OCI-LY7 (cell line): ENCODE data around the gene ENAM. TPM values are rescaled to one million over a fixed set of nuclear protein-coding genes. Genes with fewer than 3 reads are reported as not detected.
A peak's percentile ranks its signal among the peaks of the same experiment; 100 is the strongest.

Source experiments
- BruUV-seq: library from RNA; stranded (reverse); fragments of 400-500 nt; replicated peaks from 2 replicates; lab custom pipeline; 2021; lab: Mats Ljungman, UMichigan
- CTCF ChIA-PET: fragments of 300-600 bp; sonication (Branson Sonifier 250); formaldehyde crosslinking; loops from one replicate; lab custom pipeline; 2022; ENCODE audit warnings: antibody characterized with exemption; ENCODE audit not compliant: unreplicated experiment; lab: Charles Lee
- POLR2A ChIA-PET: fragments of 300-600 bp; sonication (Branson Sonifier 250); formaldehyde crosslinking; loops from one replicate; lab custom pipeline; 2022; ENCODE audit warnings: antibody characterized with exemption; lab: Charles Lee
- DNase-seq: peaks from one replicate; pipeline ENCODE4 v3.0.0-alpha.2; 2015; ENCODE audit warnings: low spot score
- H2AFZ ChIP-seq: fragments of 200-600 bp; sonication (generic), shearing (Covaris generic); 2 replicates; pipeline ENCODE4 v1.6.1; 2014; ENCODE audit warnings: mild to moderate bottlenecking, antibody characterized with exemption, low read length, moderate library complexity
- H3K27ac ChIP-seq: fragments of 200-600 bp; sonication (generic); 2 replicates; pipeline ENCODE4 v1.5.1; 2014; ENCODE audit warnings: mixed run types, low read depth, mild to moderate bottlenecking, moderate library complexity, low read length, inconsistent platforms; ENCODE audit not compliant: poor library complexity, severe bottlenecking
- H3K36me3 ChIP-seq: fragments of 200-600 bp; sonication (generic); 2 replicates; pipeline ENCODE4 v1.6.1; 2014; ENCODE audit warnings: mild to moderate bottlenecking, antibody characterized with exemption, low read length, moderate library complexity, mixed read lengths; ENCODE audit not compliant: insufficient read depth
- H3K4me1 ChIP-seq: fragments of 200-600 bp; sonication (generic); 2 replicates; pipeline ENCODE4 v1.5.1; 2014; ENCODE audit warnings: mild to moderate bottlenecking, low read length; ENCODE audit not compliant: insufficient read depth, poor library complexity, severe bottlenecking
- H3K4me2 ChIP-seq: fragments of 200-600 bp; sonication (generic); 2 replicates; pipeline ENCODE4 v1.6.1; 2014; ENCODE audit warnings: mild to moderate bottlenecking, low read length
- H3K4me3 ChIP-seq: fragments of 200-600 bp; sonication (generic); 2 replicates; pipeline ENCODE4 v1.5.1; 2014; ENCODE audit warnings: mild to moderate bottlenecking, low read depth, low read length; ENCODE audit not compliant: poor library complexity, severe bottlenecking
- H3K79me2 ChIP-seq: fragments of 200-600 bp; sonication (generic); 2 replicates; pipeline ENCODE4 v1.6.1; 2016; ENCODE audit warnings: low read depth, mild to moderate bottlenecking, low read length, moderate library complexity, mixed read lengths; ENCODE audit not compliant: insufficient read depth
- H3K9me2 ChIP-seq: fragments of 200-600 bp; sonication (generic); 2 replicates; pipeline ENCODE4 v1.6.1; 2016; ENCODE audit warnings: mild to moderate bottlenecking, low read length, mixed read lengths; ENCODE audit not compliant: insufficient read depth
- H3K9me3 ChIP-seq: fragments of 200-600 bp; sonication (generic); 2 replicates; pipeline ENCODE4 v1.6.1; 2014; ENCODE audit warnings: mild to moderate bottlenecking, mixed run types, low read length, mixed read lengths
- H4K20me1 ChIP-seq: fragments of 200-600 bp; sonication (generic); 2 replicates; pipeline ENCODE4 v1.6.1; 2014; ENCODE audit warnings: mild to moderate bottlenecking, antibody characterized with exemption, low read length, moderate library complexity, mixed read lengths; ENCODE audit not compliant: insufficient read depth
- CTCF ChIP-seq: fragments of 200-600 bp; sonication (generic); conservative IDR thresholded peaks from 2 replicates; pipeline ENCODE4 v1.5.1; 2014; ENCODE audit warnings: mild to moderate bottlenecking, antibody characterized with exemption, low read length, moderate library complexity, mixed read lengths
- EZH2phosphoT487 ChIP-seq: fragments of 200-600 bp; sonication (generic); IDR thresholded peaks from 2 replicates; pipeline ENCODE4 v1.6.1; 2018; ENCODE audit warnings: low read depth, borderline replicate concordance, mild to moderate bottlenecking, mixed run types, antibody characterized with exemption, low read length, moderate library complexity, mixed read lengths
- intact Hi-C: fragments of 100-400 bp; cut with micrococcal nuclease; formaldehyde crosslinking; loops from one replicate; pipeline ENCODE4 v1.10.0; 2022; ENCODE audit not compliant: unreplicated experiment
- total RNA-seq, 2 experiments: library from RNA; depleted of rRNA in 1 of 2; stranded (reverse); fragments of >200 nt in 1 of 2; shearing (Covaris generic) in 1 of 2; gene quantifications; 2 replicates each; pipeline ENCODE4 v1.2.3, GENCODE V29; 2014 to 2022

Gene ENAM
- total RNA-seq, 2 experiments from 2014 or later = 0.32 to 3.5 TPM

GRCh38 chr4:70651864-70652506 lies 23.4 kb downstream of the ENAM start:
- H4K20me1 ChIP-seq = peaks cover 8% of the 10 kb centered on the region; the same call in 1 of the 2 replicates
- ChIA-PET POLR2A (interaction anchor here (0.6 to 1.1 kb wide), 5 partner anchors 15 to 70 kb away, joined by 3 to 5 read pairs (median 4); partner anchors contain the start of gene RUFY3), CTCF (interaction anchor here (0.9 kb wide), 1 partner anchor 54 kb away, joined by 3 read pairs; no protein-coding TSS in a partner anchor)
- H3K36me3 ChIP-seq = peaks cover 67% of the 10 kb centered on the region
- peaks cover 26% of the 10 kb centered on the region; the same call in 1 of the 2 replicates for H3K79me2 ChIP-seq
- H2AFZ ChIP-seq = no peak overlapping the region
- H3K9me2 ChIP-seq = no peaks in the 10 kb centered on the region
- BruUV-seq = no TSS peak
- peak; percentile 62 for DNase-seq
- no peaks in the 10 kb centered on the region for H3K9me3 ChIP-seq
- H3K4me2 ChIP-seq = no peak overlapping the region
- TF ChIP-seq CTCF (peak; percentile 79), EZH2phosphoT487 (no peak)
- H3K4me3 ChIP-seq = no peak overlapping the region
- intact Hi-C loops = loop anchor here (2.0 kb wide), 1 partner anchor 37 kb away; the partner anchor contains the start of gene UTP3
- peak overlapping the region; percentile 20 for H3K27ac ChIP-seq
- peaks cover 30% of the 10 kb centered on the region for H3K4me1 ChIP-seq

DNA sequence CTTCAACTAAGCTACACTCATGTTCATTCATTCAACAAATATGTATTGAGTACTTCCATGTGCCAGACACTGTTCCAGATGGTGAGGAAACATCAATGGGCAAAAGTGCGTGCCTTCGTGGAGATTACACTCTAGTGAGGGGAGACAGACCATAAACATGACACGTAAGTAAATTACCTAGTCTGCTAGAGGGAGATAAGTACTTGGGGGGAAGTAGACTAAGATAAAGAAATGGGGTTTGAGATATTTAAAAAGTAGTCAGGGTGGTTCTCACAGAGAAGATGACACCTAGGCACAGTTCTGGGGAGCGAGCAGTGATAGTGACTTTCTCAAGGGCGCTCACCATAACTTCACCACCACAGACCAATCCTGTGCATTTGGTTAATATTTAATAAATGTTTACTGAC lies 26.1 kb downstream of the ENAM start:
- Histone ChIP-seq H3K36me3 (peaks cover 92% of the 10 kb centered on the region), H3K4me1 (peaks cover 51% of the 10 kb centered on the region), H4K20me1 (peaks cover 24% of the 10 kb centered on the region), H3K4me3 (no peak overlapping the region), H3K27ac (no peak overlapping the region), H3K79me2 (peaks cover 52% of the 10 kb centered on the region), H3K9me2 (no peaks in the 10 kb centered on the region), H3K9me3 (no peaks in the 10 kb centered on the region), H3K4me2 (no peak overlapping the region), H2AFZ (no peak overlapping the region)
- TF ChIP-seq EZH2phosphoT487 (no peak), CTCF (no peak)
- no peak for DNase-seq
- CTCF ChIA-PET = no interaction called here
- intact Hi-C loops = no loop called here
- BruUV-seq = no TSS peak
- POLR2A ChIA-PET = interaction anchor here (0.7 to 1.3 kb wide), 3 partner anchors 9 to 34 kb away, joined by 3 to 7 read pairs (median 5); partner anchors contain the start of gene UTP3

- peaks cover 24% of the 10 kb centered on the region for H4K20me1 ChIP-seq
- H3K9me2 ChIP-seq = no peaks in the 10 kb centered on the region
- ChIA-PET POLR2A (interaction anchor here (0.6 to 17.1 kb wide), 8 partner anchors 11 to 367 kb away, joined by 3 to 837 read pairs (median 5); partner anchors contain the start of gene JCHAIN), CTCF (no interaction called here)
- no TSS peak for BruUV-seq
- H3K4me1 ChIP-seq = peaks cover 63% of the 10 kb centered on the region
- H3K36me3 ChIP-seq = peaks cover 99% of the 10 kb centered on the region
- H3K27ac ChIP-seq = no peak overlapping the region
- intact Hi-C loops = no loop called here
- H3K9me3 ChIP-seq = no peaks in the 10 kb centered on the region
- H3K4me2 ChIP-seq = peak overlapping the region; percentile 71
- DNase-seq = no peak
- TF ChIP-seq EZH2phosphoT487 = no peak
- no peak for TF ChIP-seq CTCF
- H3K4me3 ChIP-seq = peak overlapping the region; percentile 98
- peaks cover 79% of the 10 kb centered on the region for H3K79me2 ChIP-seq
- no peak overlapping the region for H2AFZ ChIP-seq
Observed at GRCh38 chr4:70657326-70657725, 28.8 kb downstream of the ENAM start.
